Measurements from ENCODE around the gene RXFP1.
"Not testable (repeated sequence)": the region's sequence is repeated elsewhere in the genome, so short reads cannot be mapped to it uniquely, and the experiment has no call there.

The RXFP1 gene

GRCh38 chr4:158649111-158649680 is 127.5 kb downstream of the RXFP1 start:
- H3K27me3 ChIP-seq (replicated peaks): no peaks in the 10 kb centered on the region
- H3K36me3 ChIP-seq (replicated peaks): no peaks in the 10 kb centered on the region
- H3K4me3 ChIP-seq (ENCODE audit: low read depth, low read length): no peak overlapping the region
- no peak for DNase-seq
- TF ChIP-seq CTCF (IDR thresholded peaks at IDR 0.05; ENCODE audit: low read depth, low read length, missing control alignments): no peak
- no peak overlapping the region for H3K27ac ChIP-seq
- in situ Hi-C loops (cut with HindIII; ENCODE audit: low pct_ligation_motif_present, low sequenced_read_pairs): no loop called here

- no peak overlapping the region for H3K27ac ChIP-seq
- H3K27me3 ChIP-seq (replicated peaks): no peaks in the 10 kb centered on the region
- DNase-seq: no peak
- no peak for TF ChIP-seq CTCF (IDR thresholded peaks at IDR 0.05; ENCODE audit: low read depth, low read length, missing control alignments)
- in situ Hi-C loops (cut with HindIII; ENCODE audit: low pct_ligation_motif_present, low sequenced_read_pairs): no loop called here
- H3K4me3 ChIP-seq (ENCODE audit: low read depth, low read length): no peak overlapping the region
- H3K36me3 ChIP-seq (replicated peaks): no peaks in the 10 kb centered on the region
Observed at GRCh38 chr4:158652920-158653319, 131.2 kb downstream of the RXFP1 start.

- in situ Hi-C loops (cut with HindIII; ENCODE audit: low pct_ligation_motif_present, low sequenced_read_pairs): no loop called here
Observed at GRCh38 chr4:158656439-158656838, 134.8 kb downstream of the RXFP1 start.

GRCh38 chr4:158657291-158657690 is 135.6 kb downstream of the RXFP1 start:
- Histone ChIP-seq H3K4me3 (ENCODE audit: low read depth, low read length) (no peak overlapping the region), H3K27ac (no peak overlapping the region), H3K36me3 (replicated peaks) (no peaks in the 10 kb centered on the region), H3K27me3 (replicated peaks) (no peaks in the 10 kb centered on the region)
- in situ Hi-C loops (cut with HindIII; ENCODE audit: low pct_ligation_motif_present, low sequenced_read_pairs): no loop called here
- no peak for TF ChIP-seq CTCF (IDR thresholded peaks at IDR 0.05; ENCODE audit: low read depth, low read length, missing control alignments)
- no peak for DNase-seq

More at GRCh38 chr4:158656439-158656838, 134.8 kb downstream of the RXFP1 start:
- no peaks in the 10 kb centered on the region for H3K27me3 ChIP-seq (replicated peaks)
- H3K27ac ChIP-seq: no peak overlapping the region
- no peak overlapping the region for H3K4me3 ChIP-seq (ENCODE audit: low read depth, low read length)
- no peaks in the 10 kb centered on the region for H3K36me3 ChIP-seq (replicated peaks)
- TF ChIP-seq CTCF (IDR thresholded peaks at IDR 0.05; ENCODE audit: low read depth, low read length, missing control alignments): no peak
- no peak for DNase-seq

GRCh38 chr4:158663255-158663654 is 141.6 kb downstream of the RXFP1 start:
- H3K27ac ChIP-seq; in situ Hi-C loops (cut with HindIII; ENCODE audit: low pct_ligation_motif_present, low sequenced_read_pairs); H3K4me3 ChIP-seq (ENCODE audit: low read depth, low read length); DNase-seq; H3K36me3 ChIP-seq (replicated peaks); H3K27me3 ChIP-seq (replicated peaks): not testable (repeated sequence)

GRCh38 chr4:158663707-158664625 is 142.3 kb downstream of the RXFP1 start:
- H3K4me3 ChIP-seq (ENCODE audit: low read depth, low read length); H3K36me3 ChIP-seq (replicated peaks); DNase-seq; H3K27me3 ChIP-seq (replicated peaks); in situ Hi-C loops (cut with HindIII; ENCODE audit: low pct_ligation_motif_present, low sequenced_read_pairs); H3K27ac ChIP-seq: not testable (repeated sequence)

Data from brain microvascular endothelial cell (primary cell).